Vagina (tissue), 2 donors: ENCODE results near the gene NHSL2. TPM values are rescaled to one million over a fixed set of nuclear protein-coding genes. Genes with fewer than 3 reads are reported as not detected.
"Not testable (repeated sequence)": the region's sequence is repeated elsewhere in the genome, so short reads cannot be mapped to it uniquely, and the experiment has no call there.

Experiments used
- DNase-seq, 2 donors: peaks; one replicate each; pipeline ENCODE4 v3.0.0-alpha.2; 2017; ENCODE audit errors: extremely low spot score in 2 of 2
- H3K27ac ChIP-seq: fragments of 200-600 bp; sonication (generic); one replicate; pipeline ENCODE4 v1.5.1; 2019
- H3K27me3 ChIP-seq: fragments of 200-600 bp; sonication (generic); one replicate; pipeline ENCODE4 v1.5.1; 2019
- H3K36me3 ChIP-seq, 2 donors: fragments of 200-600 bp; sonication (generic); one replicate each; pipeline ENCODE4 v1.5.1; 2017 to 2019
- H3K4me1 ChIP-seq: fragments of 200-600 bp; sonication (generic); one replicate; pipeline ENCODE4 v1.5.1; 2019
- H3K4me3 ChIP-seq, 2 donors: fragments of 200-600 bp; sonication (generic); 1 replicate in 1 of 2; 2 replicates in 1 of 2; pipeline ENCODE4 v1.5.1; 2016 to 2019
- H3K9me3 ChIP-seq: fragments of 200-600 bp; sonication (generic); one replicate; pipeline ENCODE4 v1.5.1; 2019
- POLR2A ChIP-seq, 2 donors: fragments of 450-650 bp; IDR thresholded peaks; one replicate each; pipeline ENCODE4 v1.6.1; 2017; ENCODE audit warnings: antibody characterized with exemption in 2 of 2, mild to moderate bottlenecking in 2 of 2, moderate library complexity in 2 of 2
- POLR2AphosphoS5 ChIP-seq, 2 donors: sonication (generic); formaldehyde crosslinking; IDR thresholded peaks; one replicate each; pipeline ENCODE4 v1.9.0; 2017; ENCODE audit warnings: antibody characterized with exemption in 2 of 2, mild to moderate bottlenecking in 2 of 2, low read depth in 1 of 2; ENCODE audit not compliant: insufficient read depth in 1 of 2
- intact Hi-C: fragments of 100-400 bp; cut with DNase I; formaldehyde crosslinking; loops from one replicate; pipeline ENCODE4 v1.15.1; 2023
- total RNA-seq: library from RNA; depleted of rRNA; stranded (reverse); fragments of >200 nt; gene quantifications from one replicate; pipeline ENCODE4 v1.2.3, GENCODE V29; 2016
- TF ChIP-seq, protein P1 (sequence below), 3 experiments: fragments of 450-650 bp in 2 of 3; fragments of 200-600 bp in 1 of 3; sonication (generic) in 1 of 3; IDR thresholded peaks; one replicate each; pipeline ENCODE4 v1.5.1; 2017 to 2019; ENCODE audit warnings: antibody characterized with exemption in 3 of 3, mild to moderate bottlenecking in 2 of 3, moderate library complexity in 2 of 3

The NHSL2 gene
- total RNA-seq, 1 donor from 2014 or later = 12.3 TPM

DNA sequence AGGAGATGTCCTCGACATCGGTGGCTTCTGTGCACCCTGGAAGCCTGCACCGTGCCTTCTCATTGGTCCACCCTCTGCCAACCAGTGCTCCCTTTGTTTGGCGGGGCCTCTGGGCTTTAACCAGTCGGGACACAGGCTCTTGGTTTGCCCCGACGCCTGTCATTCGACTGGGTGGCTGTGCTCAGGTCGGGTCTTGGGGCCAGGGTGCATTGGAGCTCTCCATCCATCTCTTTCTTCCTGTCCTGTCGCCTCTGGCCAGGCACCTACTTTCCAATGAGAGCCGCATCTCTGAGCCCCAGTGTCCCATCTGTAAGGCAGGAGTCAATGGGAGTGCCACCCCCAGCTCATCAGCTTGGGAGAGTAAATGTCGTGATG lies 37.2 kb upstream of the NHSL2 start:
- intact Hi-C loops = no loop called here
- DNase-seq = no peak
- TF ChIP-seq, protein P1, sequence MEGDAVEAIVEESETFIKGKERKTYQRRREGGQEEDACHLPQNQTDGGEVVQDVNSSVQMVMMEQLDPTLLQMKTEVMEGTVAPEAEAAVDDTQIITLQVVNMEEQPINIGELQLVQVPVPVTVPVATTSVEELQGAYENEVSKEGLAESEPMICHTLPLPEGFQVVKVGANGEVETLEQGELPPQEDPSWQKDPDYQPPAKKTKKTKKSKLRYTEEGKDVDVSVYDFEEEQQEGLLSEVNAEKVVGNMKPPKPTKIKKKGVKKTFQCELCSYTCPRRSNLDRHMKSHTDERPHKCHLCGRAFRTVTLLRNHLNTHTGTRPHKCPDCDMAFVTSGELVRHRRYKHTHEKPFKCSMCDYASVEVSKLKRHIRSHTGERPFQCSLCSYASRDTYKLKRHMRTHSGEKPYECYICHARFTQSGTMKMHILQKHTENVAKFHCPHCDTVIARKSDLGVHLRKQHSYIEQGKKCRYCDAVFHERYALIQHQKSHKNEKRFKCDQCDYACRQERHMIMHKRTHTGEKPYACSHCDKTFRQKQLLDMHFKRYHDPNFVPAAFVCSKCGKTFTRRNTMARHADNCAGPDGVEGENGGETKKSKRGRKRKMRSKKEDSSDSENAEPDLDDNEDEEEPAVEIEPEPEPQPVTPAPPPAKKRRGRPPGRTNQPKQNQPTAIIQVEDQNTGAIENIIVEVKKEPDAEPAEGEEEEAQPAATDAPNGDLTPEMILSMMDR (IDR thresholded peaks at IDR 0.05) = no peak
- TF ChIP-seq POLR2AphosphoS5 (IDR thresholded peaks at IDR 0.05; ENCODE audit: insufficient read depth in 1 of 2, low read depth in 1 of 2) = no peak
- TF ChIP-seq POLR2A (IDR thresholded peaks at IDR 0.05) = no peak
- no peaks in the 10 kb centered on the region for H3K4me1 ChIP-seq
- no peak overlapping the region for H3K4me3 ChIP-seq
- no peaks in the 10 kb centered on the region for H3K36me3 ChIP-seq
- no peak overlapping the region for H3K27ac ChIP-seq
- H3K27me3 ChIP-seq = no peaks in the 10 kb centered on the region
- H3K9me3 ChIP-seq = no peaks in the 10 kb centered on the region

DNA sequence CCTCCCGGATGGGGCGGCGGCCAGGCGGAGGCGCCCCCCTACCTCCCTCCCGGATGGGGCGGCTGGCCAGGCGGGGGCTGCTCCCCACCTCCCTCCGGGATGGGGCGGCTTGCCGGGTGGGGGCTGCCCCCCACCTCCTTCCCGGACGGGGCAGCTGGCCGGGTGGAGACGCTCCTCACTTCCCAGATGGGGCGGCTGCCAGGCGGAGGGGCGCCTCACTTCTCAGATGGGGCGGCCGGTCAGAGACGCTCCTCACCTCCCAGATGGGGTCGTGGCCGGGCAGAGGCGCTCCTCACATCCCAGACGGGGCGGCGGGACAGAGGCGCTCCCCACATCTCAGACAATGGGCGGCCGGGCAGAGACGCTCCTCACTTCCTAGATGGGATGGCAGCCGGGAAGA lies 33.8 kb upstream of the NHSL2 start:
- H3K4me3 ChIP-seq, H3K4me1 ChIP-seq, H3K27ac ChIP-seq, DNase-seq, intact Hi-C loops, H3K9me3 ChIP-seq, H3K36me3 ChIP-seq, H3K27me3 ChIP-seq: not testable (repeated sequence)

DNA sequence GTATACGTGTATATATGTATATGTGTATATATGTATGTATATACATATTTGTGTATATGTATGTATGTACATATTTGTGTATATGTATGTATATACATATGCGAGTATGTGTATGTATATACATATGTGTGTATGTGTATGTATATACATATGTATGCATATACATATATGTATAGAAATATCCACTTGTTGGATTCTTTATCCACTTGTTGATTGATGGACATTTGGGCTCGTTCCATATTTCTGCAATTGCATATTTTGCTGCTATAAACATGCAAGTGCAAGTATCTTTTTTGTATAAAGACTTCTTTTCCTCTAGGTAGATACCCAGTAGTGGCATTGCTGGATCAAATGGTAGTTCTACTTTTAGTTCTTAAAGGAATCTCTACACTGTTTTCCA lies 25.5 kb upstream of the NHSL2 start:
- H3K36me3 ChIP-seq = no peaks in the 10 kb centered on the region
- intact Hi-C loops = no loop called here

DNA sequence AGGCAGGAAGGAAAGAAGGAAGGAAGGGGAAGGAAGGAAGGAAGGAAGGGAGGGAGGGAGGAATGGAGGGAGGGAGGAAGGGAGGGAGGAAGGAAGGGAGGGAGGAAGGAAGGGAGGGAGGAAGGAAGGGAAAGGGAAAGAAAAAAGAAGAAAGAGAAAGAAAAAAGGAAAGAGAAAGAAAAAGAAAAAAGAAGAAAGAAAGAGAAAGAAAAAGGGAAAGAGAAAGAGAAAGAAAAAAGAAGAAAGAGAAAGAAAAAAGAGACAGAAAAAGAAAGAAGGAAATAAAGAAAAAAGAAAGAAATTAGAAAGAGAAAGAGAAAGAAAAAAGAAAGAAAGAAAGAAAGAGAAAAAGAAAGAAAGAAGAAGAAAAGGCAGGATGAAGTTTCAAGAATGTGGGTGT lies 15.0 kb upstream of the NHSL2 start:
- intact Hi-C loops = no loop called here

More for the DNA sequence above, 25.5 kb upstream of the NHSL2 start:
- TF ChIP-seq, protein P1 (IDR thresholded peaks at IDR 0.05) = no peak
- TF ChIP-seq POLR2A (IDR thresholded peaks at IDR 0.05) (no peak), POLR2AphosphoS5 (IDR thresholded peaks at IDR 0.05; ENCODE audit: insufficient read depth in 1 of 2, low read depth in 1 of 2) (no peak)
- H3K27ac ChIP-seq = no peak overlapping the region
- no peaks in the 10 kb centered on the region for H3K27me3 ChIP-seq
- H3K4me3 ChIP-seq = no peak overlapping the region
- no peaks in the 10 kb centered on the region for H3K9me3 ChIP-seq
- no peaks in the 10 kb centered on the region for H3K4me1 ChIP-seq
- no peak for DNase-seq

DNA sequence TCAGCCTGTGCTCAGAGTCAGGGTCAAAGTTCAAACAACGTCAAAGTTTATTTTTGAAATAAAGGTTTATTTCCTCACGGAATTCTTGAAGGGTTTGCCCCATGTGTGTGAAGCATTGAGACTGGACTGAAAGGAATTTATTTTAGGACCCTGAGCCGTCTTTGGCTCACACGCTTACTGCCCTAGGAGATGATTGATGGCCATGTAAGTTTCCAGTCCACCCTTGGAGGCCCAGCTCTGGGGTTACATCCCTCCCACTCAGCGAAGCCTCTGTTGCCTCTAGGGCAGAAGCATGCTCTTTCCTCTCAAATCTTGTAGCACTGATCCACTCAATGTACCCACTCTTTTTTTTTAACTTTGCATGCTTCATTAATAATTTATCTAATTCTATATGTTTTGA lies 4.5 kb upstream of the NHSL2 start:
- no peaks in the 10 kb centered on the region for H3K9me3 ChIP-seq
- no peaks in the 10 kb centered on the region for H3K4me1 ChIP-seq
- H3K27ac ChIP-seq = no peak overlapping the region
- no peak overlapping the region for H3K4me3 ChIP-seq
- no peaks in the 10 kb centered on the region for H3K36me3 ChIP-seq
- no peaks in the 10 kb centered on the region for H3K27me3 ChIP-seq
- intact Hi-C loops = no loop called here
- no peak for TF ChIP-seq POLR2A (IDR thresholded peaks at IDR 0.05)
- TF ChIP-seq POLR2AphosphoS5 (IDR thresholded peaks at IDR 0.05; ENCODE audit: insufficient read depth in 1 of 2, low read depth in 1 of 2) = no peak
- TF ChIP-seq, protein P1 (IDR thresholded peaks at IDR 0.05) = no peak
- DNase-seq = no peak

More for the DNA sequence above, 15.0 kb upstream of the NHSL2 start:
- Histone ChIP-seq H3K4me1 (no peaks in the 10 kb centered on the region), H3K36me3 (no peaks in the 10 kb centered on the region), H3K27ac (no peak overlapping the region), H3K27me3 (no peaks in the 10 kb centered on the region), H3K9me3 (no peaks in the 10 kb centered on the region), H3K4me3 (no peak overlapping the region)
- no peak for DNase-seq
- no peak for TF ChIP-seq POLR2AphosphoS5 (IDR thresholded peaks at IDR 0.05; ENCODE audit: insufficient read depth in 1 of 2, low read depth in 1 of 2)
- TF ChIP-seq, protein P1 (IDR thresholded peaks at IDR 0.05) = no peak
- no peak for TF ChIP-seq POLR2A (IDR thresholded peaks at IDR 0.05)

DNA sequence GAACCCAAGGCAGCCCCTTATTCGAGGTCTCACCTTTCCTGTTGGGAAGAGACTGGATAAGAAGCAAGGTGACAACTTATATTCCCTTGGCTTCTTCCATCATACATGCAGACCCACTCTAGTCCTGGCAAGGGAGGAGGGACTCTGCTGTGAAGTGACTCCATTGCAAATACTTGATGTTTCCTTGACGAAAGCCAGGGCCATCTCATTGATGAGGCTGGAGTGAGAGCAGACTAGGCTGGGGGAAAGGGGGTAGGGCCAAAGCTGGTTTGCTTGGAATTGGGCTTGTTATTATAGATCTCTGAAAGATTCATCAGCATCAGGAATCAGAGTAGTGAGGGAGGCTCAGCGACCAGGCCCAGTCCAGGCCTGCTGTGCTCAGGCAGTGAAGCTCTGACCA lies 2.3 kb upstream of the NHSL2 start:
- Histone ChIP-seq H3K9me3 (no peaks in the 10 kb centered on the region), H3K27ac (no peak overlapping the region), H3K4me1 (no peaks in the 10 kb centered on the region), H3K27me3 (no peaks in the 10 kb centered on the region), H3K4me3 (no peak overlapping the region), H3K36me3 (no peaks in the 10 kb centered on the region)
- no peak for DNase-seq
- intact Hi-C loops = no loop called here
- TF ChIP-seq POLR2A (IDR thresholded peaks at IDR 0.05) (no peak), POLR2AphosphoS5 (IDR thresholded peaks at IDR 0.05; ENCODE audit: insufficient read depth in 1 of 2, low read depth in 1 of 2) (no peak)
- TF ChIP-seq, protein P1 (IDR thresholded peaks at IDR 0.05) = no peak
